GM12878 (cell line): ENCODE results near the gene MBOAT7. TPM values are rescaled to one million over a fixed set of nuclear protein-coding genes. Genes with fewer than 3 reads are reported as not detected.

Source experiments
- ATAC-seq: fragments of 200-7000 bp; cut with Tn5 transposase; 3 replicates; pipeline ENCODE4 v1.9.1; 2020; ENCODE audit warnings: mild to moderate bottlenecking, moderate library complexity
- BruUV-seq: library from RNA; stranded (reverse); fragments of 400-500 nt; replicated peaks from 2 replicates; lab custom pipeline; 2021; lab: Mats Ljungman, UMichigan
- CTCF ChIA-PET: fragments of 300-600 bp; sonication (Branson Sonifier 250); formaldehyde crosslinking; extraction: SDS; loops from one replicate; lab custom pipeline; 2021; ENCODE audit warnings: inconsistent platforms; lab: Yijun Ruan, JAX
- POLR2A ChIA-PET: fragments of 350-600 bp; formaldehyde crosslinking; extraction: SDS; loops from one replicate; lab custom pipeline; 2021; ENCODE audit warnings: inconsistent platforms; lab: Charles Lee
- RAD21 ChIA-PET: fragments of 300-600 bp; sonication (Branson Sonifier 250); formaldehyde crosslinking; loops from one replicate; lab custom pipeline; 2023; ENCODE audit warnings: antibody characterized with exemption; ENCODE audit not compliant: unreplicated experiment; lab: Charles Lee
- SMC1A ChIA-PET: fragments of 300-600 bp; sonication (Branson Sonifier 250); formaldehyde crosslinking; loops from one replicate; lab custom pipeline; 2023; ENCODE audit not compliant: unreplicated experiment, uncharacterized antibody; lab: Charles Lee
- DNase-seq: peaks from one replicate; pipeline ENCODE4 v3.0.0-alpha.2; 2011; ENCODE audit warnings: low read depth, low spot score
- FAIRE-seq: peaks from 3 replicates; lab custom pipeline; 2011; peaks lifted over from hg19 to GRCh38; lab: Jason Lieb, UNC
- H2AFZ ChIP-seq: 2 replicates; pipeline ENCODE4 v1.6.0; 2011; ENCODE audit warnings: low read depth, low read length, control low read depth; ENCODE audit not compliant: control insufficient read depth
- H3K27ac ChIP-seq: 2 replicates; pipeline ENCODE4 v1.5.1; 2011; ENCODE audit warnings: control low read depth; ENCODE audit not compliant: control insufficient read depth, insufficient read depth
- H3K27me3 ChIP-seq, 2 experiments: replicated peaks in 1 of 2; 2 replicates each; pipeline versions ENCODE4 v1.6.0 to v1.6.1; 2011; ENCODE audit warnings: low read length in 1 of 2; ENCODE audit not compliant: control insufficient read depth in 2 of 2, insufficient read depth in 2 of 2
- H3K36me3 ChIP-seq, 2 experiments: 2 replicates each; pipeline ENCODE4 v1.5.1; 2011; ENCODE audit warnings: low read length in 1 of 2; ENCODE audit not compliant: control insufficient read depth in 2 of 2, insufficient read depth in 2 of 2
- H3K4me1 ChIP-seq: 2 replicates; pipeline ENCODE4 v1.6.1; 2011; ENCODE audit warnings: mild to moderate bottlenecking, low read length, moderate library complexity, mixed read lengths; ENCODE audit not compliant: control insufficient read depth, insufficient read depth
- H3K4me2 ChIP-seq: 2 replicates; pipeline ENCODE4 v1.6.0; 2011; ENCODE audit warnings: control low read depth; ENCODE audit not compliant: control insufficient read depth, insufficient read depth
- H3K4me3 ChIP-seq: fragments of 200-600 bp; sonication (generic); 2 replicates; pipeline ENCODE4 v1.5.1; 2016
- H3K79me2 ChIP-seq: 2 replicates; pipeline ENCODE4 v1.6.0; 2011; ENCODE audit warnings: low read length; ENCODE audit not compliant: control insufficient read depth, insufficient read depth
- H3K9ac ChIP-seq: 2 replicates; pipeline ENCODE4 v1.8.0; 2011; ENCODE audit warnings: low read length, control low read depth, mixed read lengths; ENCODE audit not compliant: control insufficient read depth, insufficient read depth
- H3K9me3 ChIP-seq: replicated peaks from 3 replicates; pipeline ENCODE4 v1.5.1; 2011; ENCODE audit warnings: mild to moderate bottlenecking, low read length; ENCODE audit not compliant: control insufficient read depth, insufficient read depth
- H4K20me1 ChIP-seq: 2 replicates; pipeline ENCODE4 v1.6.0; 2011; ENCODE audit not compliant: control insufficient read depth, insufficient read depth
- CBFB ChIP-seq: IDR thresholded peaks from 2 replicates; pipeline ENCODE4 v1.6.1; 2016; ENCODE audit warnings: antibody characterized with exemption, low read depth
- E2F4 ChIP-seq: IDR thresholded peaks from 2 replicates; pipeline ENCODE4 v1.6.1; 2012; ENCODE audit warnings: low read depth, low read length, improper control_type of control experiment
- IRF5 ChIP-seq: fragments of 450-650 bp; IDR thresholded peaks from 2 replicates; pipeline ENCODE4 v1.6.1; 2017; ENCODE audit warnings: borderline replicate concordance
- SMARCA5 ChIP-seq: fragments of 450-650 bp; IDR thresholded peaks from 2 replicates; pipeline ENCODE4 v1.6.1; 2017; ENCODE audit warnings: mild to moderate bottlenecking
- YBX1 ChIP-seq: fragments of 450-650 bp; IDR thresholded peaks from 2 replicates; pipeline ENCODE4 v1.6.1; 2016; ENCODE audit warnings: antibody characterized with exemption
- YY1 ChIP-seq: IDR thresholded peaks from 2 replicates; pipeline ENCODE4 v1.6.1; 2011; ENCODE audit warnings: low read depth, mild to moderate bottlenecking, low read length
- ZBED1 ChIP-seq: IDR thresholded peaks from 2 replicates; pipeline ENCODE4 v1.6.1; 2016; ENCODE audit warnings: borderline replicate concordance
- ZBTB11 ChIP-seq: fragments of 450-650 bp; formaldehyde crosslinking; IDR thresholded peaks from 2 replicates; pipeline ENCODE4 v1.5.0; 2022; ENCODE audit warnings: mild to moderate bottlenecking, missing genetic modification characterization
- ZNF217 ChIP-seq: fragments of 450-650 bp; IDR thresholded peaks from 2 replicates; pipeline ENCODE4 v1.6.1; 2017; ENCODE audit warnings: antibody characterized with exemption, mild to moderate bottlenecking
- ZNF274 ChIP-seq: IDR thresholded peaks from one replicate; pipeline ENCODE4 v1.8.0; 2011; ENCODE audit not compliant: insufficient read length, insufficient read depth
- WGBS: methylation state at CpG from one replicate; pipeline ENCODE4 v1.1.6; 2016; ENCODE audit warnings: low lambda C conversion rate; ENCODE audit not compliant: insufficient replicate concordance, insufficient coverage; ENCODE audit errors: missing lambda C conversion rate; 5-methylcytosine and 5-hydroxymethylcytosine counted together
- in situ Hi-C: fragments of 300-500 bp; cut with MboI; formaldehyde crosslinking; loops from 9 replicates; pipeline ENCODE4 v1.14.3; 2018; ENCODE audit warnings: mixed read lengths
- intact Hi-C: fragments of 100-400 bp; cut with micrococcal nuclease; formaldehyde crosslinking; loops from one replicate; pipeline ENCODE4 v1.14.2; 2022; ENCODE audit not compliant: unreplicated experiment
- polyA plus RNA-seq, 11 experiments: library from polyadenylated mRNA; depleted of rRNA in 4 of 11; unstranded in 6 of 11; stranded (reverse) in 5 of 11; fragments of >200 nt; fragmentation: Nextera tagmentation in 4 of 11; fragmentation: Illumina TruSeq in 1 of 11; extraction: Ambion mirVana in 4 of 11; extraction: Trizol in 1 of 11; gene quantifications; 1 replicate in 1 of 11; 2 replicates in 10 of 11; pipeline versions ENCODE4 v1.2.1 to v1.2.3, GENCODE V29; 2011 to 2016; ENCODE audit warnings: inconsistent platforms in 2 of 11, missing spikeins in 2 of 11, low read depth in 1 of 11
- total RNA-seq, 4 experiments: library from RNA; depleted of rRNA in 3 of 4; stranded (reverse); fragments of >200 nt in 3 of 4; fragmentation: Illumina TruSeq in 1 of 4; extraction: Trizol in 1 of 4; gene quantifications; 2 replicates each; pipeline versions ENCODE4 v1.2.1 to v1.2.3, GENCODE V29; 2013 to 2021

Gene MBOAT7
- total and polyA plus RNA-seq, 10 of the 15 experiments (the other 5 are each of a cell fraction or from before 2014, with no cell fraction given): 0.69 to 44.5 (median 21.7) TPM

GRCh38 chr19:54142166-54142780 lies 47.1 kb downstream of the MBOAT7 start:
- Histone ChIP-seq H3K36me3 (peaks cover 36% of the 10 kb centered on the region in 2 experiments; a peak in 3 of 4 replicates), H3K27me3 (no peaks in the 10 kb centered on the region), H3K4me3 (no peak overlapping the region), H2AFZ (no peak overlapping the region), H3K9ac (no peak overlapping the region), H4K20me1 (peaks cover 12% of the 10 kb centered on the region), H3K4me1 (peaks cover 11% of the 10 kb centered on the region), H3K4me2 (no peak overlapping the region), H3K79me2 (peaks cover 40% of the 10 kb centered on the region), H3K27ac (no peak overlapping the region), H3K9me3 (no peaks in the 10 kb centered on the region)
- in situ Hi-C loops (loop anchor here (25.0 kb wide), 1 partner anchor 1520 kb away; the partner anchor contains the start of gene U2AF2), intact Hi-C loops (no loop called here)
- ATAC-seq: no peak
- POLR2A ChIA-PET: no interaction called here
- no peak for FAIRE-seq
- SMC1A ChIA-PET: no interaction called here
- BruUV-seq: TSS peak; percentile 33
- no peak for DNase-seq
- RAD21 ChIA-PET: no interaction called here
- TF ChIP-seq IRF5 (no peak), CBFB (no peak), ZBTB11 (CRISPR knock-in tag) (no peak), YY1 (no peak), E2F4 (no peak), ZBED1 (no peak), ZNF274 (no peak), YBX1 (no peak), SMARCA5 (no peak), ZNF217 (no peak)
- CTCF ChIA-PET: no interaction called here
- WGBS: 88% methylated on average over 7 of the region's 7 CpGs
